ENCODE data around the gene MYOG.

MYOG gene

GRCh38 chr1:203090421-203091198 is 4.8 kb upstream of the MYOG start:
- DNase-seq (ENCODE audit: low read depth in 1 of 2, low spot score in 1 of 2): no peak

GRCh38 chr1:203089651-203090045 is 3.8 kb upstream of the MYOG start:
- no peak for DNase-seq (ENCODE audit: low read depth in 1 of 2, low spot score in 1 of 2)

GRCh38 chr1:203089001-203089650 is 3.3 kb upstream of the MYOG start:
- no peak for DNase-seq (ENCODE audit: low read depth in 1 of 2, low spot score in 1 of 2)

- DNase-seq (ENCODE audit: low read depth in 1 of 2, low spot score in 1 of 2): no peak
These were observed 2.6 kb upstream of the MYOG start for GRCh38 chr1:203088441-203088840.

- no peak for DNase-seq (ENCODE audit: low read depth in 1 of 2, low spot score in 1 of 2)
These were observed 1.4 kb upstream of the MYOG start for GRCh38 chr1:203086992-203087763.

- DNase-seq (ENCODE audit: low read depth in 1 of 2, low spot score in 1 of 2): no peak
These were observed 954 bp downstream of the MYOG start for GRCh38 chr1:203084588-203085527.

GRCh38 chr1:203083463-203083921 is 2.3 kb downstream of the MYOG start:
- no peak for DNase-seq (ENCODE audit: low read depth in 1 of 2, low spot score in 1 of 2)

- DNase-seq (ENCODE audit: low read depth in 1 of 2, low spot score in 1 of 2): no peak
These were observed 3.0 kb downstream of the MYOG start for GRCh38 chr1:203082571-203083462.

- DNase-seq (ENCODE audit: low read depth in 1 of 2, low spot score in 1 of 2): no peak
These were observed 3.6 kb downstream of the MYOG start for GRCh38 chr1:203082231-203082505.

GRCh38 chr1:203081465-203082230 is 4.2 kb downstream of the MYOG start:
- no peak for DNase-seq (ENCODE audit: low read depth in 1 of 2, low spot score in 1 of 2)

- no peak for DNase-seq (ENCODE audit: low read depth in 1 of 2, low spot score in 1 of 2)
These were observed 5.4 kb downstream of the MYOG start for GRCh38 chr1:203080456-203080855.

- DNase-seq (ENCODE audit: low read depth in 1 of 2, low spot score in 1 of 2): no peak
These were observed 7.3 kb downstream of the MYOG start for GRCh38 chr1:203078478-203078877.

GRCh38 chr1:203077956-203078355 is 7.9 kb downstream of the MYOG start:
- DNase-seq (ENCODE audit: low read depth in 1 of 2, low spot score in 1 of 2): no peak

GRCh38 chr1:203077367-203077766 is 8.4 kb downstream of the MYOG start:
- DNase-seq (ENCODE audit: low read depth in 1 of 2, low spot score in 1 of 2): no peak

- no peak for DNase-seq (ENCODE audit: low read depth in 1 of 2, low spot score in 1 of 2)
These were observed 9.7 kb downstream of the MYOG start for GRCh38 chr1:203076031-203076511.

- DNase-seq (ENCODE audit: low read depth in 1 of 2, low spot score in 1 of 2): no peak
These were observed 10.4 kb downstream of the MYOG start for GRCh38 chr1:203075236-203076030.

- no peak for DNase-seq (ENCODE audit: low read depth in 1 of 2, low spot score in 1 of 2)
These were observed 11.2 kb downstream of the MYOG start for GRCh38 chr1:203074610-203075009.

- no peak for DNase-seq (ENCODE audit: low read depth in 1 of 2, low spot score in 1 of 2)
These were observed 12.3 kb downstream of the MYOG start for GRCh38 chr1:203073469-203073868.
